GM18499 (cell line): ENCODE measurements around the gene THOC3.
"Not testable (repeated sequence)": the region's sequence is repeated elsewhere in the genome, so short reads cannot be mapped to it uniquely, and the experiment has no call there.

Source experiments
- ATAC-seq: cut with Tn5 transposase; IDR thresholded peaks from one replicate; pipeline ENCODE4 v1.9.1; 2021; ENCODE audit warnings: moderate number of reproducible peaks; ENCODE audit not compliant: insufficient read depth, unreplicated experiment

The THOC3 gene

GRCh38 chr5:175943253-175943652 lies 24.9 kb downstream of the THOC3 start:
- ATAC-seq = not testable (repeated sequence)

GRCh38 chr5:175940632-175941031 lies 27.5 kb downstream of the THOC3 start:
- ATAC-seq = not testable (repeated sequence)

GRCh38 chr5:175938489-175938888 lies 29.6 kb downstream of the THOC3 start:
- not testable (repeated sequence) for ATAC-seq

GRCh38 chr5:175928752-175929151 lies 39.4 kb downstream of the THOC3 start:
- ATAC-seq = not testable (repeated sequence)

GRCh38 chr5:175925106-175925505 lies 43.0 kb downstream of the THOC3 start:
- ATAC-seq = not testable (repeated sequence)

- no peak for ATAC-seq
Measured at GRCh38 chr5:175922192-175922885, 45.8 kb downstream of the THOC3 start.

- no peak for ATAC-seq
Measured at GRCh38 chr5:175921061-175921730, 46.9 kb downstream of the THOC3 start.

- ATAC-seq = no peak
Measured at GRCh38 chr5:175920231-175920811, 47.8 kb downstream of the THOC3 start.

GRCh38 chr5:175915066-175916037 lies 52.8 kb downstream of the THOC3 start:
- not testable (repeated sequence) for ATAC-seq

- not testable (repeated sequence) for ATAC-seq
Measured at GRCh38 chr5:175913835-175914672, 54.1 kb downstream of the THOC3 start.

- not testable (repeated sequence) for ATAC-seq
Measured at GRCh38 chr5:175910072-175910471, 58.0 kb downstream of the THOC3 start.
